SK-N-SH (cell line): ENCODE measurements around the gene RBSN. TPM values are rescaled to one million over a fixed set of nuclear protein-coding genes. Genes with fewer than 3 reads are reported as not detected.

Source experiments
- CTCF ChIA-PET: fragments of 300-600, 350-600 bp; formaldehyde crosslinking; extraction: SDS; loops from one replicate; lab custom pipeline; 2021; lab: Yijun Ruan, JAX
- POLR2A ChIA-PET: fragments of 350-600 bp; sonication (Branson Sonifier 250); formaldehyde crosslinking; extraction: SDS; loops from one replicate; lab custom pipeline; 2020; ENCODE audit warnings: antibody characterized with exemption, inconsistent platforms; lab: Yijun Ruan, JAX
- DNase-seq: peaks from one replicate; pipeline ENCODE4 v3.0.0; 2012
- H2AFZ ChIP-seq: fragments of 200-600 bp; sonication (generic); 2 replicates; pipeline ENCODE4 v1.8.1; 2016; ENCODE audit warnings: antibody characterized with exemption, mild to moderate bottlenecking, low read depth
- H3F3A ChIP-seq: fragments of 200-600 bp; sonication (generic); replicated peaks from 2 replicates; pipeline ENCODE3; 2016; ENCODE audit warnings: antibody characterized with exemption, mild to moderate bottlenecking; ENCODE audit not compliant: insufficient read depth
- H3K27ac ChIP-seq, 2 experiments: fragments of 200-500 bp in 1 of 2; fragments of 200-600 bp in 1 of 2; sonication (Bioruptor generic) in 1 of 2; sonication (generic), shearing (Covaris generic) in 1 of 2; 2 replicates each; pipeline versions ENCODE4 v1.5.1 to v1.6.1; 2014 to 2016; ENCODE audit warnings: low read depth in 2 of 2, inconsistent platforms in 1 of 2, low read length in 1 of 2, mild to moderate bottlenecking in 1 of 2, mixed read lengths in 1 of 2
- H3K27me3 ChIP-seq: fragments of 200-600 bp; sonication (generic), shearing (Covaris generic); 2 replicates; pipeline ENCODE4 v1.6.1; 2016; ENCODE audit warnings: mixed run types; ENCODE audit not compliant: insufficient read depth
- H3K36me3 ChIP-seq, 2 experiments: fragments of 200-500 bp in 1 of 2; fragments of 200-600 bp in 1 of 2; sonication (Bioruptor generic) in 1 of 2; sonication (generic) in 1 of 2; replicated peaks in 1 of 2; 2 replicates each; pipeline versions ENCODE3 to v1.5.1; 2014 to 2016; ENCODE audit warnings: low read length in 1 of 2, mild to moderate bottlenecking in 1 of 2; ENCODE audit not compliant: insufficient read depth in 2 of 2, control insufficient read depth in 1 of 2
- H3K4me1 ChIP-seq, 2 experiments: fragments of 200-500 bp in 1 of 2; fragments of 200-600 bp in 1 of 2; sonication (Bioruptor generic) in 1 of 2; sonication (generic), shearing (Covaris generic) in 1 of 2; 2 replicates each; pipeline versions ENCODE4 v1.5.1 to v1.6.1; 2014 to 2016; ENCODE audit warnings: low read depth in 1 of 2, low read length in 1 of 2, mixed run types in 1 of 2; ENCODE audit not compliant: insufficient read depth in 2 of 2, control insufficient read depth in 1 of 2
- H3K4me2 ChIP-seq: fragments of 200-600 bp; sonication (generic), shearing (Covaris generic); 2 replicates; pipeline ENCODE4 v1.6.1; 2017; ENCODE audit warnings: mixed run types
- H3K4me3 ChIP-seq, 2 experiments: fragments of 200-500 bp in 1 of 2; fragments of 200-600 bp in 1 of 2; sonication (Bioruptor generic) in 1 of 2; sonication (generic), shearing (Covaris generic) in 1 of 2; 2 replicates each; pipeline versions ENCODE4 v1.5.1 to v1.8.1; 2014 to 2016; ENCODE audit warnings: low read depth in 2 of 2, inconsistent platforms in 1 of 2, low read length in 1 of 2, mild to moderate bottlenecking in 1 of 2, mixed read lengths in 1 of 2, moderate library complexity in 1 of 2
- H3K79me2 ChIP-seq: fragments of 200-600 bp; sonication (generic); 2 replicates; pipeline ENCODE4 v1.8.1; 2017; ENCODE audit warnings: mild to moderate bottlenecking; ENCODE audit not compliant: insufficient read depth
- H3K9ac ChIP-seq: fragments of 200-600 bp; sonication (generic); 2 replicates; pipeline ENCODE4 v1.6.1; 2017; ENCODE audit warnings: mixed run types
- H3K9me2 ChIP-seq: fragments of 200-600 bp; sonication (generic); 2 replicates; pipeline ENCODE4 v1.6.1; 2017; ENCODE audit warnings: mixed run types
- H3K9me3 ChIP-seq: fragments of 200-600 bp; sonication (generic); 2 replicates; pipeline ENCODE4 v1.6.1; 2017; ENCODE audit warnings: mixed run types, mild to moderate bottlenecking, moderate library complexity
- H4K20me1 ChIP-seq: fragments of 200-600 bp; sonication (generic); 2 replicates; pipeline ENCODE4 v1.6.1; 2017; ENCODE audit warnings: mild to moderate bottlenecking, mixed run types; ENCODE audit not compliant: insufficient read depth
- CTCF ChIP-seq: fragments of 200-600 bp; sonication (generic); IDR thresholded peaks from 2 replicates; pipeline ENCODE4 v1.6.1; 2017; ENCODE audit warnings: antibody characterized with exemption, mild to moderate bottlenecking, moderate library complexity
- ELF1 ChIP-seq: IDR thresholded peaks from 2 replicates; pipeline ENCODE4 v1.4.0; 2012
- EP300 ChIP-seq, 2 experiments: IDR thresholded peaks; 2 replicates each; pipeline versions ENCODE4 v1.4.0 to v1.6.1; 2012; ENCODE audit warnings: borderline replicate concordance in 1 of 2, low read depth in 1 of 2, low read length in 1 of 2
- EZH2phosphoT487 ChIP-seq: fragments of 200-600 bp; sonication (generic); IDR thresholded peaks from 2 replicates; pipeline ENCODE4 v1.6.1; 2017; ENCODE audit warnings: low read depth, mixed run types, mild to moderate bottlenecking, antibody characterized with exemption, moderate library complexity, borderline replicate concordance
- FOSL2 ChIP-seq: IDR thresholded peaks from 2 replicates; pipeline ENCODE4 v1.4.0; 2012; ENCODE audit warnings: low read depth, mild to moderate bottlenecking, moderate library complexity, borderline replicate concordance
- FOXJ3 ChIP-seq: sonication (generic); formaldehyde crosslinking; IDR thresholded peaks from 2 replicates; pipeline ENCODE4 v1.5.1; 2020; ENCODE audit warnings: mild to moderate bottlenecking, missing genetic modification reagents
- FOXM1 ChIP-seq: IDR thresholded peaks from 2 replicates; pipeline ENCODE4 v1.4.0; 2012; ENCODE audit warnings: low read depth, mild to moderate bottlenecking
- JUND ChIP-seq: IDR thresholded peaks from 2 replicates; pipeline ENCODE4 v1.4.0; 2012
- MXI1 ChIP-seq: IDR thresholded peaks from 2 replicates; pipeline ENCODE4 v1.6.1; 2012; ENCODE audit warnings: mild to moderate bottlenecking, low read depth, low read length, improper control_type of control experiment
- NFIC ChIP-seq: IDR thresholded peaks from 2 replicates; pipeline ENCODE4 v1.4.0; 2012; ENCODE audit warnings: borderline replicate concordance
- RAD21 ChIP-seq: IDR thresholded peaks from 2 replicates; pipeline ENCODE4 v1.6.1; 2012; ENCODE audit warnings: mild to moderate bottlenecking, low read length
- RCOR1 ChIP-seq: fragments of 150-350 bp; IDR thresholded peaks from 2 replicates; pipeline ENCODE4 v1.6.1; 2017; ENCODE audit warnings: antibody characterized with exemption, low read length
- REST ChIP-seq: IDR thresholded peaks from 2 replicates; pipeline ENCODE4 v1.6.1; 2012; ENCODE audit warnings: mild to moderate bottlenecking, low read depth, low read length, moderate library complexity
- RFX5 ChIP-seq: IDR thresholded peaks from 2 replicates; pipeline ENCODE4 v1.6.1; 2012; ENCODE audit warnings: mild to moderate bottlenecking, improper control_type of control experiment, low read length
- RXRA ChIP-seq: IDR thresholded peaks from 2 replicates; pipeline ENCODE4 v1.4.0; 2012; ENCODE audit warnings: low read depth, mild to moderate bottlenecking, borderline replicate concordance
- TAF1 ChIP-seq: IDR thresholded peaks from 2 replicates; pipeline ENCODE4 v1.6.1; 2012; ENCODE audit warnings: low read depth, mild to moderate bottlenecking, low read length, moderate library complexity, borderline replicate concordance
- USF1 ChIP-seq: IDR thresholded peaks from 2 replicates; pipeline ENCODE4 v1.4.0; 2012; ENCODE audit warnings: low read depth, borderline replicate concordance
- USF2 ChIP-seq: fragments of 150-350 bp; IDR thresholded peaks from 2 replicates; pipeline ENCODE4 v1.6.1; 2017; ENCODE audit warnings: antibody characterized with exemption, low read length, low read depth, borderline replicate concordance
- YY1 ChIP-seq: IDR thresholded peaks from 2 replicates; pipeline ENCODE4 v1.4.0; 2012; ENCODE audit warnings: low read depth, mild to moderate bottlenecking
- ZBTB33 ChIP-seq: IDR thresholded peaks from 2 replicates; pipeline ENCODE4 v1.4.0; 2012; ENCODE audit warnings: low read depth, borderline replicate concordance
- WGBS: methylation state at CpG from one replicate; pipeline ENCODE4 v1.1.6; 2017; ENCODE audit warnings: low lambda C conversion rate; 5-methylcytosine and 5-hydroxymethylcytosine counted together
- polyA plus RNA-seq, 3 experiments: library from polyadenylated mRNA; depleted of rRNA; stranded (reverse); fragments of >200 nt; gene quantifications; 2 replicates each; pipeline ENCODE4 v1.2.3, GENCODE V29; 2012

Gene RBSN
- polyA plus RNA-seq, 1 of the 3 experiments (the other 2 are of a cell fraction), result 4.7 TPM

- POLR2A ChIA-PET, result no interaction called here
- no peak for DNase-seq
- Histone ChIP-seq H3K36me3 (peaks cover 54 to 64% of the 10 kb centered on the region in 2 experiments), H3K9me2 (no peaks in the 10 kb centered on the region), H3K27me3 (no peaks in the 10 kb centered on the region), H3K9me3 (no peaks in the 10 kb centered on the region), H4K20me1 (no peaks in the 10 kb centered on the region), H3K79me2 (no peaks in the 10 kb centered on the region), H3K9ac (no peak overlapping the region), H2AFZ (no peak overlapping the region), H3K4me1 (no peaks in the 10 kb centered on the region), H3K4me3 (no peak overlapping the region), H3K27ac (no peak overlapping the region), H3K4me2 (no peak overlapping the region), H3F3A (no peaks in the 10 kb centered on the region)
- no peak for TF ChIP-seq FOXM1
- no peak for TF ChIP-seq EP300 (IDR thresholded peaks at IDR 0.05; ENCODE audit: borderline replicate concordance in 1 of 2, low read depth in 1 of 2, low read length in 1 of 2)
- TF ChIP-seq CTCF, result no peak
- no peak for TF ChIP-seq EZH2phosphoT487
- TF ChIP-seq TAF1, result no peak
- no peak for TF ChIP-seq RCOR1
- no peak for TF ChIP-seq ELF1
- no peak for TF ChIP-seq YY1
- no peak for TF ChIP-seq RFX5
- TF ChIP-seq ZBTB33, result no peak
- TF ChIP-seq RAD21, result no peak
- TF ChIP-seq REST, result no peak
- TF ChIP-seq NFIC, result no peak
- no peak for TF ChIP-seq USF1
- TF ChIP-seq JUND, result no peak
- no peak for TF ChIP-seq USF2
- TF ChIP-seq RXRA, result no peak
- no peak for TF ChIP-seq FOSL2
- no peak for TF ChIP-seq FOXJ3 (CRISPR knock-in tag)
- no peak for TF ChIP-seq MXI1
- WGBS, result 98% methylated on average over 2 of the region's 2 CpGs
- CTCF ChIA-PET, result interaction anchor here (0.8 kb wide), 1 partner anchor 160 kb away, joined by 3 read pairs; no protein-coding TSS in a partner anchor
Measured at GRCh38 chr3:15086263-15086662, 12.7 kb downstream of the RBSN start.
